ENCODE measurements around the gene KCND2. TPM values are rescaled to one million over a fixed set of nuclear protein-coding genes. Genes with fewer than 3 reads are reported as not detected.

Gene KCND2
- total and polyA plus RNA-seq, 2 of the 8 experiments (the other 6 are each of a cell fraction or from before 2014, with no cell fraction given) = 4.6 to 7.7 TPM

DNA sequence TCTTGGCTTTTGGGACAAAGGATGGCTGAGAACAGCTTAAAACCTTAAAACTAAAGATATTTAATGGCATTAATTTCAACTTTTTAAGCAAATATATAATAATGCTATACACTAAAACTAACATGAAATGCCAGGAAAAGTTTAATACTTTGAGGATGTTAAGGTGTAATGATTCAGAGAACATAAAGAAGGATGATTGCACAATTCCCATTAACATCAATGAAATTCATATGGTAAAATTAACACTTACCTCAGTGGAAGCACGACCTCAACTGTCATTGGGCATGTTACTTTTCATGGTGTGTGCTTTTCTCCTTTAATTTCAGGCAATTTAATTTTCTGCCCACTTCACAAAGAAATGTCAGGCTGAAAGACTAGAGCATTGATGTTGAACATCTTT, 171.7 kb downstream of the KCND2 start:
- no peak overlapping the region for H2AFZ ChIP-seq (ENCODE audit: low read length)
- H3K79me1 ChIP-seq (ENCODE audit: low read depth, low read length) = no peaks in the 10 kb centered on the region
- H3K4me1 ChIP-seq (replicated peaks in 1 of 4; ENCODE audit: control insufficient read depth in 3 of 4, insufficient read depth in 4 of 4, low read length in 3 of 4) = no peaks in the 10 kb centered on the region
- no peak overlapping the region for H2BK12ac ChIP-seq (ENCODE audit: low read depth, low read length)
- H3K27me3 ChIP-seq (replicated peaks in 1 of 4; ENCODE audit: control insufficient read depth in 3 of 4, extremely low read depth in 1 of 4, insufficient read depth in 3 of 4, low read length in 3 of 4) = no peaks in the 10 kb centered on the region
- ChIA-PET POLR2A (ENCODE audit: partially characterized antibody) (no interaction called here), CTCF (ENCODE audit: partially characterized antibody) (no interaction called here)
- H3K4me2 ChIP-seq (ENCODE audit: insufficient read depth in 1 of 2, low read depth in 2 of 2, low read length in 2 of 2) = no peak overlapping the region
- H3K9me3 ChIP-seq (ENCODE audit: insufficient read depth in 2 of 2, low read depth in 1 of 2, low read length in 1 of 2) = no peaks in the 10 kb centered on the region
- H2BK120ac ChIP-seq (replicated peaks; ENCODE audit: low read depth, low read length) = no peak overlapping the region
- H2BK15ac ChIP-seq (ENCODE audit: low read length) = no peak overlapping the region
- no peak overlapping the region for H3K18ac ChIP-seq (ENCODE audit: extremely low read depth, low read length)
- H3K79me2 ChIP-seq (ENCODE audit: control insufficient read depth in 1 of 2, insufficient read depth in 2 of 2, low read length in 2 of 2) = no peaks in the 10 kb centered on the region
- H2BK5ac ChIP-seq (ENCODE audit: low read depth, low read length) = no peak overlapping the region
- H3K23me2 ChIP-seq (ENCODE audit: low read depth, low read length) = no peaks in the 10 kb centered on the region
- no peak overlapping the region for H4K5ac ChIP-seq (ENCODE audit: insufficient read length, low read depth, low read length)
- no peak overlapping the region for H3K56ac ChIP-seq (replicated peaks; ENCODE audit: insufficient read length, low read depth, low read length)
- no peaks in the 10 kb centered on the region for H4K20me1 ChIP-seq (replicated peaks in 1 of 2; ENCODE audit: control insufficient read depth in 1 of 2, insufficient read depth in 2 of 2, low read length in 2 of 2)
- no peak overlapping the region for H4K8ac ChIP-seq (ENCODE audit: extremely low read depth, insufficient read depth, low read length)
- DNase-seq (ENCODE audit: low read depth in 1 of 2, low spot score in 2 of 2) (no peak), FAIRE-seq (no peak)
- H3K23ac ChIP-seq (ENCODE audit: insufficient read length) = no peak overlapping the region
- no peak overlapping the region for H3K4me3 ChIP-seq (ENCODE audit: extremely low read depth in 1 of 4, insufficient read depth in 2 of 4, low read depth in 3 of 4, low read length in 4 of 4)
- 90% methylated on average over 1 of the region's 1 CpG; no CpG with 5 or more reads in 1 of the 2 experiments for WGBS, 2 experiments (ENCODE audit: extremely low coverage in 1 of 2, insufficient coverage in 1 of 2, insufficient read length in 1 of 2, insufficient replicate concordance in 2 of 2, low coverage in 1 of 2, low lambda C conversion rate in 2 of 2, missing lambda C conversion rate in 1 of 2)
- H4K91ac ChIP-seq (replicated peaks; ENCODE audit: insufficient read length, low read length) = no peak overlapping the region
- no peaks in the 10 kb centered on the region for H3K36me3 ChIP-seq (ENCODE audit: control insufficient read depth in 2 of 4, insufficient read depth in 4 of 4, low read length in 3 of 4)
- TF ChIP-seq EGR1 (IDR thresholded peaks at IDR 0.05; ENCODE audit: borderline replicate concordance, low read depth, low read length) = no peak
- TF ChIP-seq, protein P1, sequence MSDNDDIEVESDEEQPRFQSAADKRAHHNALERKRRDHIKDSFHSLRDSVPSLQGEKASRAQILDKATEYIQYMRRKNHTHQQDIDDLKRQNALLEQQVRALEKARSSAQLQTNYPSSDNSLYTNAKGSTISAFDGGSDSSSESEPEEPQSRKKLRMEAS (IDR thresholded peaks at IDR 0.05) = no peak
- no peak for TF ChIP-seq RXRA (IDR thresholded peaks at IDR 0.05; ENCODE audit: insufficient read depth, low read depth, low read length)
- no peak for TF ChIP-seq PHF8 (conservative IDR thresholded peaks at IDR 0.05; ENCODE audit: low read depth, low read length)
- no peak for TF ChIP-seq EZH2 (IDR thresholded peaks at IDR 0.05; ENCODE audit: low read depth, low read length, severe bottlenecking)
- no peak for TF ChIP-seq SP1 (IDR thresholded peaks at IDR 0.05; ENCODE audit: low read depth, low read length)
- no peak for TF ChIP-seq HDAC6 (IDR thresholded peaks at IDR 0.05; ENCODE audit: low read depth, low read length)
- no peak for TF ChIP-seq ATF3 (IDR thresholded peaks at IDR 0.05; ENCODE audit: insufficient read depth, low read depth, low read length)
- TF ChIP-seq TCF12 (IDR thresholded peaks at IDR 0.05; ENCODE audit: low read depth, low read length) = no peak
- TF ChIP-seq BACH1 (IDR thresholded peaks at IDR 0.05; ENCODE audit: low read length) = no peak
- H3K27ac ChIP-seq (ENCODE audit: low read depth, low read length) = no peak overlapping the region
- H2BK20ac ChIP-seq (ENCODE audit: low read length) = no peak overlapping the region
- H3K4ac ChIP-seq (replicated peaks; ENCODE audit: insufficient read length, low read depth, low read length) = no peak overlapping the region
- H3K14ac ChIP-seq (ENCODE audit: insufficient read length) = no peak overlapping the region
- no peak overlapping the region for H2AK5ac ChIP-seq (ENCODE audit: low read depth, low read length)
- H3K9ac ChIP-seq (replicated peaks in 1 of 4; ENCODE audit: extremely low read depth in 1 of 4, low read depth in 3 of 4, low read length in 3 of 4) = no peak overlapping the region
